CD14-positive monocyte (primary cell): Measurements from ENCODE around the gene NPY. TPM values are rescaled to one million over a fixed set of nuclear protein-coding genes. Genes with fewer than 3 reads are reported as not detected.

ENCODE experiments used
- DNase-seq, 3 donors: peaks; one replicate each; pipeline ENCODE4 v3.0.0-alpha.2; 2011 to 2022
- H2AFZ ChIP-seq: 2 replicates; pipeline ENCODE4 v1.6.0; 2012; ENCODE audit warnings: mild to moderate bottlenecking, low read depth, low read length, inconsistent platforms; ENCODE audit not compliant: insufficient read depth, poor library complexity, severe bottlenecking
- H3K27ac ChIP-seq, 2 donors: 1 replicate in 1 of 2; 2 replicates in 1 of 2; pipeline ENCODE4 v1.5.1; 2012 to 2013; ENCODE audit warnings: low read length in 2 of 2, control low read depth in 1 of 2, inconsistent platforms in 1 of 2, low read depth in 1 of 2, mild to moderate bottlenecking in 1 of 2
- H3K27me3 ChIP-seq, 2 donors: one replicate each; pipeline versions ENCODE4 v1.6.0 to v1.6.1; 2011 to 2013; ENCODE audit warnings: low read length in 2 of 2; ENCODE audit not compliant: control insufficient read depth in 2 of 2, insufficient read depth in 2 of 2
- H3K36me3 ChIP-seq, 2 donors: replicated peaks in 1 of 2; 1 replicate in 1 of 2; 2 replicates in 1 of 2; pipeline versions ENCODE4 v1.5.1 to v1.6.1; 2012 to 2013; ENCODE audit warnings: low read length in 2 of 2, control low read depth in 1 of 2, inconsistent platforms in 1 of 2, mild to moderate bottlenecking in 1 of 2; ENCODE audit not compliant: insufficient read depth in 2 of 2, control insufficient read depth in 1 of 2
- H3K4me1 ChIP-seq, 2 donors: 1 replicate in 1 of 2; 2 replicates in 1 of 2; pipeline versions ENCODE4 v1.5.1 to v1.6.1; 2012 to 2013; ENCODE audit warnings: low read length in 2 of 2, control low read depth in 1 of 2, inconsistent platforms in 1 of 2, mild to moderate bottlenecking in 1 of 2, moderate library complexity in 1 of 2; ENCODE audit not compliant: insufficient read depth in 2 of 2, control insufficient read depth in 1 of 2
- H3K4me2 ChIP-seq: replicated peaks from 2 replicates; pipeline ENCODE3; 2012; ENCODE audit warnings: low read length, moderate library complexity, mild to moderate bottlenecking; ENCODE audit not compliant: poor library complexity, severe bottlenecking; ENCODE audit errors: extremely low read depth
- H3K4me3 ChIP-seq, 3 experiments: fragments of 200-600 bp in 1 of 3; sonication (generic) in 1 of 3; replicated peaks in 1 of 3; 1 replicate in 2 of 3; 2 replicates in 1 of 3; pipeline ENCODE4 v1.5.1; 2011 to 2013; ENCODE audit warnings: low read length in 3 of 3, mild to moderate bottlenecking in 3 of 3, control low read depth in 2 of 3, low read depth in 2 of 3, inconsistent platforms in 1 of 3, moderate library complexity in 1 of 3
- H3K79me2 ChIP-seq: 2 replicates; pipeline ENCODE4 v1.6.0; 2012; ENCODE audit warnings: mild to moderate bottlenecking, control low read depth, inconsistent platforms, low read length, moderate library complexity; ENCODE audit not compliant: insufficient read depth
- H3K9ac ChIP-seq: 2 replicates; pipeline ENCODE4 v1.6.0; 2017; ENCODE audit warnings: low read length, mild to moderate bottlenecking; ENCODE audit not compliant: insufficient read depth, poor library complexity, severe bottlenecking
- H3K9me3 ChIP-seq, 2 donors: replicated peaks in 1 of 2; 1 replicate in 1 of 2; 2 replicates in 1 of 2; pipeline versions ENCODE4 v1.5.1 to v1.6.1; 2012 to 2013; ENCODE audit warnings: low read length in 2 of 2, control low read depth in 1 of 2; ENCODE audit not compliant: control insufficient read depth in 1 of 2, insufficient read depth in 1 of 2
- H4K20me1 ChIP-seq: 2 replicates; pipeline ENCODE4 v1.6.0; 2012; ENCODE audit warnings: mild to moderate bottlenecking, low read length, control low read depth, moderate library complexity; ENCODE audit not compliant: insufficient read depth
- H3K27ac Mint-ChIP-seq, 7 donors: one replicate each; pipeline ENCODE4 v1.8.0; 2020; ENCODE audit warnings: mild to moderate bottlenecking in 7 of 7, mixed read lengths in 7 of 7, moderate library complexity in 6 of 7, inconsistent platforms in 2 of 7
- H3K27me3 Mint-ChIP-seq, 3 donors: one replicate each; pipeline ENCODE4 v1.8.0; 2021 to 2022; ENCODE audit warnings: low read depth in 3 of 3, mild to moderate bottlenecking in 3 of 3, mixed read lengths in 3 of 3, moderate library complexity in 3 of 3, inconsistent platforms in 1 of 3
- H3K36me3 Mint-ChIP-seq, 2 donors: one replicate each; pipeline ENCODE4 v1.8.0; 2020; ENCODE audit warnings: mixed read lengths in 2 of 2, inconsistent platforms in 1 of 2, mild to moderate bottlenecking in 1 of 2
- H3K4me1 Mint-ChIP-seq: one replicate; pipeline ENCODE4 v1.8.0; 2020; ENCODE audit warnings: mild to moderate bottlenecking, mixed read lengths
- H3K4me3 Mint-ChIP-seq, 2 donors: one replicate each; pipeline ENCODE4 v1.8.0; 2020; ENCODE audit warnings: mild to moderate bottlenecking in 2 of 2, mixed read lengths in 2 of 2, moderate library complexity in 1 of 2
- H3K9me3 Mint-ChIP-seq, 7 donors: one replicate each; pipeline ENCODE4 v1.8.0; 2020 to 2022; ENCODE audit warnings: mixed read lengths in 7 of 7, mild to moderate bottlenecking in 6 of 7, moderate library complexity in 6 of 7, inconsistent platforms in 2 of 7
- CTCF ChIP-seq: fragments of 200-600 bp; IDR thresholded peaks from one replicate; pipeline ENCODE4 v1.8.0; 2022; ENCODE audit warnings: antibody characterized with exemption, mild to moderate bottlenecking
- WGBS: methylation state at CpG from one replicate; pipeline ENCODE4 v1.1.5; 2013; ENCODE audit warnings: missing lambda C conversion rate; ENCODE audit not compliant: insufficient coverage; 5-methylcytosine and 5-hydroxymethylcytosine counted together
- intact Hi-C, 2 donors: fragments of 100-400 bp; cut with micrococcal nuclease; formaldehyde crosslinking; loops; one replicate each; pipeline versions ENCODE4 v1.15.0 to v1.15.1; 2023
- polyA plus RNA-seq, 3 donors: library from polyadenylated mRNA; depleted of rRNA in 1 of 3; unstranded in 2 of 3; stranded (reverse) in 1 of 3; fragments of 300-500 nt in 2 of 3; fragments of >200 nt in 1 of 3; fragmentation: Illumina TruSeq in 2 of 3; gene quantifications; 1 replicate in 2 of 3; 2 replicates in 1 of 3; pipeline ENCODE4 v1.2.3, GENCODE V29; 2012 to 2021

NPY gene
- polyA plus RNA-seq, 3 donors = not detected

GRCh38 chr7:24271938-24272337 lies 12.1 kb upstream of the NPY start:
- WGBS = 60% methylated on average over 2 of the region's 4 CpGs
- Histone ChIP-seq H3K27me3 (no peaks in the 10 kb centered on the region), H3K27ac (no peak overlapping the region), H3K4me2 (no peak overlapping the region), H3K4me3 (no peak overlapping the region), H3K79me2 (no peaks in the 10 kb centered on the region), H3K9me3 (no peaks in the 10 kb centered on the region), H2AFZ (no peak overlapping the region), H3K4me1 (no peaks in the 10 kb centered on the region), H3K36me3 (no peaks in the 10 kb centered on the region), H3K9ac (no peak overlapping the region), H4K20me1 (no peaks in the 10 kb centered on the region)
- Mint-ChIP-seq H3K4me1 (no peaks in the 10 kb centered on the region), H3K9me3 (peaks cover 2 to 13% (median 8%) of the 10 kb centered on the region in 7 donors), H3K27me3 (peaks cover 0 to 5% (median 3%) of the 10 kb centered on the region in 3 donors), H3K27ac (no peak overlapping the region), H3K36me3 (no peaks in the 10 kb centered on the region), H3K4me3 (no peak overlapping the region)
- no peak for DNase-seq
- intact Hi-C loops = no loop called here
- TF ChIP-seq CTCF = no peak

GRCh38 chr7:24279512-24279911 lies 4.5 kb upstream of the NPY start:
- peaks cover 0 to 12% (median 4%) of the 10 kb centered on the region in 7 donors for H3K9me3 Mint-ChIP-seq
- intact Hi-C loops = no loop called here
- no peak for TF ChIP-seq CTCF
- peaks cover 26 to 39% of the 10 kb centered on the region in 2 donors for H3K27me3 ChIP-seq
- no peak overlapping the region for H2AFZ ChIP-seq
- H3K27me3 Mint-ChIP-seq = peaks cover 25 to 29% (median 27%) of the 10 kb centered on the region in 3 donors
- H3K9ac ChIP-seq = no peak overlapping the region
- no peak overlapping the region for H3K4me3 ChIP-seq
- H3K36me3 ChIP-seq = no peaks in the 10 kb centered on the region
- H4K20me1 ChIP-seq = no peaks in the 10 kb centered on the region
- no peak overlapping the region for H3K27ac Mint-ChIP-seq
- H3K79me2 ChIP-seq = no peaks in the 10 kb centered on the region
- peaks cover 3% of the 10 kb centered on the region for H3K4me1 Mint-ChIP-seq
- no peak overlapping the region for H3K4me3 Mint-ChIP-seq
- no peak overlapping the region for H3K4me2 ChIP-seq
- no peak for DNase-seq
- no peaks in the 10 kb centered on the region for H3K36me3 Mint-ChIP-seq
- no peaks in the 10 kb centered on the region for H3K4me1 ChIP-seq
- no peak overlapping the region for H3K27ac ChIP-seq
- H3K9me3 ChIP-seq = peaks cover under 1 to 5% of the 10 kb centered on the region in 2 donors
